SK-N-MC (cell line): ENCODE results near the gene PCDHGA8.

Source experiments
- EZH2 ChIP-seq: fragments of 200-600 bp; sonication (generic); IDR thresholded peaks from one replicate; pipeline ENCODE4 v1.6.1; 2017; ENCODE audit warnings: antibody characterized with exemption
- FOXP2 ChIP-seq: optimal IDR thresholded peaks from 2 replicates; pipeline ENCODE3; 2011; ENCODE audit warnings: mild to moderate bottlenecking, moderate library complexity; ENCODE audit not compliant: insufficient read depth; ENCODE audit errors: extremely low read length, control extremely low read depth
- POLR2AphosphoS5 ChIP-seq: IDR thresholded peaks from 2 replicates; pipeline ENCODE4 v1.6.1; 2012; ENCODE audit warnings: mild to moderate bottlenecking, low read depth, low read length, borderline replicate concordance

DNA sequence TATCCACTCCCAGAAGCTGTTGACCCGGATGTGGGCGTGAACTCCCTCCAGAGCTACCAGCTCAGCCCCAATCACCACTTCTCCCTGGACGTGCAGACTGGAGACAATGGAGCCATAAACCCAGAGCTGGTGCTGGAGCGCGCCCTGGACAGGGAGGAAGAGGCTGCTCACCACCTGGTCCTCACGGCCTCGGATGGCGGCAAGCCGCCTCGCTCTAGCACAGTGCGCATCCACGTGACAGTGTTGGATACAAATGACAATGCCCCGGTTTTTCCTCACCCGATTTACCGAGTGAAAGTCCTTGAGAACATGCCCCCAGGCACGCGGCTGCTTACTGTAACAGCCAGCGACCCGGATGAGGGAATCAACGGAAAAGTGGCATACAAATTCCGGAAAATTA is 834 bp downstream of the PCDHGA8 start:
- TF ChIP-seq EZH2 (no peak), POLR2AphosphoS5 (no peak), FOXP2 (no peak)
